CD4-positive, alpha-beta T cell treated with Interleukin-17A for 4 hours (primary cell): ENCODE measurements around the gene APOD.

Source experiments
- DNase-seq: peaks from one replicate; pipeline ENCODE4 v3.0.0-alpha.2; 2020; ENCODE audit warnings: mixed read lengths

Gene APOD

GRCh38 chr3:195584543-195584870 lies 767 bp upstream of the APOD start:
- no peak for DNase-seq

DNA sequence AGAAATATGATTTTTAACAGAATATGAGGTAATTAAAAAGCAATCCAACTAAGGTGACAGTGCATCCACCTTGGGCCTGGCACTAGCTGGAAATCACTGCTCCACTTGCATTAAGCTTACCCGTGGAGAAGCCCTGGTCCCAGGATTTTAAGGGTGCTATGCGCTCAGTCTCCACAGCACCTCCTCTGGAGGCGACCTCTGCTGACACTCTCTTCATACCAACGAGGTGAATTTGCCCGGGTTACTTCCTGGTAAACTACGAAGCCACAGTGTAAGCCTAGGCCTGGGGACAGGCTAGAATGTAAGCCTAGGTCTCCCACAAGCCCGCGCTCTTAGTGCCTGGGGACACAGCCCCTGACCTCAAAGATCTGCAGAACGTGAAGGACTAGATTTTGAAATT lies 793 bp downstream of the APOD start:
- no peak for DNase-seq

DNA sequence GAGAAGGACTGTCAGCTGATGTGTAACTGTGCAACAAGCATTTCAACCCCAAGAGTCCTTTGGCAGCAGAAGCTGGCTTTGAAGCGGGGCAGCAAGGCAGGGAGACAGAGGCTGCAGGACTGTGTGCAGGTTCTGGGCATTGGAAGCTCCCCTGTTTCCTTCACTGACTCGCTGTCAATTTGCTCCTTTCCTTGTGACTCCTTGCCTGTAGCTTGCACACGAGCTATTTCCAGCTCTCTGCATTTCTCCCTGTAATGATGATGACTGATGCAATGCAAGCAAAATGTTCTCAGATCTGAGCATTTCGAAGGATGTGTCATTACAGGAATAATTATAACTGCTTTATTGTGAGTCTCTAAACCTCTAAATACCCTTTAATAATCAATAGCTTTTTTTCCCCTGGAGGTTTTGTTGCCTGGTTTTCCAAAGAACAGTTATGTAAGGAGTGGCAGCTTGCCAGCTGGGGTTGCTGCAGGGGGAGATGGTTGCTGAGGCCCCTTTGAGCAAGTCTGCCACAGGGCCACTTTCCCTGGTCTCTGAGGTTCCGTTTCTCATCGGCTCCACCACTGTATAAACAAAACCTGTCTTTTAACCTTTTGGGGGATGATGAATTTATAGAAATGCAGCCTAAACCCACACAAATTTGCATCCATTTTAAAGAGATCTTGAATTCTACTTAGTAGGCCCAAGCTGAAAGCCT lies 2.8 kb downstream of the APOD start:
- no peak for DNase-seq

DNA sequence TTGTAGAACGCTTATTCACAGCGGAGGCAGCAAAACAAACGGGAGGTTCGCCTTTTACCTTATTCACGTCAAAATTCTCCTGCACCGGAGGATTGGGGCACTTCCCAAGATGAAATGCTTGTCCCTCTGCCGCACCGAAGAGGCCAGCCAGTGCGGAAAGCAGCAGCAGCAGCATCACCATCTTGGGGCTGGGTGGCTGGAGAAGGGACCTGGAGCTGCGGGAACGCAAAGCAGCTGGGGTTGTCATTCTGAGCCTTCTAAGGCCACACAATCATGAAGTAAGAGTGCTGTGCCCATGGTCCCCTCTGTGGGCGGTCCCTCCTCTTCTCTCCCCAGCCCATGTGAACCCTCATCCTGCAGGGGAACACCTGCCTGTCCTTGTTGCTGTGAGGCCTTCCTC lies 4.5 kb downstream of the APOD start:
- DNase-seq: no peak

DNA sequence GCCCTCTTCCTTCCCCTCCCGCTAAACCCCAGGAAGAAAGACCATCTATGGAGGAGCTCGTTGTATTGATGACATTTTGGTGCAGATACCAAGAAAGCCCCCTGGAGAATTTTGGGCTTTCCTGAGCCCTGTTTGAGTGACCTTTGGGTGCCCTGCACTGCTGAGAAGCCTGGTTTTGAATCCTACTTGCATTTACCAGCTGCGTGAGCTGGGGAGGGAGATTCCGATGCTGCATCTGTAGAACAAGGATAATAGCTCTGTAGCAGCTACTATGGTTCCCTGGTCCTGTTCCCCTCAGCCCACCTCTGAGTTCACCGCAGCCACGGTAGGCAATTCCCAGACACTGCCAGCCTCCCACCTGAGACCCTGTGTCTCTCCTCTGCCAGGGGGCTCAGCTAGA lies 5.2 kb downstream of the APOD start:
- DNase-seq: no peak

DNA sequence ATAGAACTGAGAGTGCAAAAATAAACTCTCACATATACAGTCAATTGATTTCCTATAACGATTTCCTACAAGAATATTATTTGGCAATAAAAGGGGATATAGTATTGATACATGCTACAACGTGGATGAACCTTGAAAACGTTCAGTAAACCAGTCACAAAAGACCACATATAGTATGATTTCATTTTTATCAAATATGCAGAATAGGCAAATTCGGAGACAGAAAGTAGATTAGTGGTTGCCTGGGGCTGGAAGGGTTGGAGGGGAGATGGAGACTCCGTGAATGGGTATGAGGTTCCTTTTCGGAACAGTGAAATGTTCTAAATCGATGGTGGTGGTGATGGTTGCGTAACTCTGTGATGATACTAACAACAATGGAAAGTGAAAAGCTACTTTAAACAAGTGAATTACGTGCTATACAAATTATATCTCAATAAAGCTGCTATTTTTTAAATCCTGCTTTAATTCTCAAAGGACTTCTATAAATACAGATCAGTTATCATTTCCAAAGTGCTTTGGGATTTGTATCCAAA lies 6.0 kb downstream of the APOD start:
- no peak for DNase-seq

- DNase-seq: no peak
Observed at GRCh38 chr3:195574497-195575304, 9.0 kb downstream of the APOD start.

DNA sequence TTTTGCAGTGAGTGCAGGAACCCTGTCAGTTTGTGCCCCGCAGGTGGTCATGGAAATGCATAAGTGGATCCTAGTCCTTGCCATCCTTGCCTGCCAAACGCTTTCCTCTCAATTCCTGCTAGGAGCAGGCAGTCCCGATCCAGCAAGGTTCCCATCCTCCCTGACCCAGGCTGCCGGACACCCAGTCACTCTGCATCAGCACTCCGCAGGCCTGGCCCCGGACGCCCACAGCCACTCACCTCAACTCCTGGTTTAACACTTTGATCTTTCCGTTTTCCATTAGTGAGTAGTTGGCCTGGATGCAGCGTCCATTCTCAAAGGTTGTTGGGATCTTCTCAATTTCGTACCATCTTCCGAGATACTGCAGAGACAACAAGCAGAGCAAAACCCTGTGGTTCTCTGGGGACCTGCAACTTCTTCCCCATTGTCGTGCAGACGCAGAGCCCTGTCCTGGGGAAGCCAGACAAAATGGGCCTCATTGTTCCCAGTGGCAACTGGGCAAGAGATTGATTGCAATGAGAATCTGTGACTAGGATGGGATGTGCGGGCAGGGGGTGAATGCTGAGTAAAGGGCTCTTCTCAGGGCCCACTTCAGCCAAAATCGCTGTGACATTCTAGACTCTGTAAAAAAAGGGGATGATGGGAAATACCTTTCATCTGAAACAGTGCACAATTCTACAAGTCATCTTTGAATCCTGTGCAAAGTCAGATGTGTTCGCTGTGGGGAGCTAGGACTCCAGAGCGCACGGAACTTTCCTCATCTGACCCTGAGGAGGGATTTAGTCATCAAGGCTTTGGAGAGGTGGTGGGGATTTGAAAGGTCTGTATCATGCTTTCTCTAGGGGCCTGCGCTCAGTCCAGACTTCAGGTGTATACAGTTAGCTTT lies 9.9 kb downstream of the APOD start:
- DNase-seq: no peak

DNA sequence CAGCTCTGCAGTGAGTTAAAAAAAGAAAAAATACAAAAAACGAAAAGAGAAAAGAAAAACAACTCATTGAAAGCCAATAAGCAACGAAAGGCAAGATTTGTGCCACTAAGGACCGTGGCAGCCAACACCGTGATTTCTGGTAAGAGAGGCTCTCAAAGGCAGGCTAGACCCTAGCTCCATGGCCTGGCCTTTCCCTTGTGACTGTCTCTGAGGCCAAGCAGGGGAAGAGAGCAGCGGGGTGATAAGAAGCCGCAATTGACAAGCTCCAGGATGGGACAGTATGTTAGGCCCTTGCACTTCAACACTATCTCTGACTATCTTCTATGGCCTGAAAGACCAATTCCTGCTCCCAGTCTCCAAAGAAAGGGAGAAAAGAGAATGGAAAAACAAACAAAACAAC lies 12.4 kb downstream of the APOD start:
- no peak for DNase-seq

DNA sequence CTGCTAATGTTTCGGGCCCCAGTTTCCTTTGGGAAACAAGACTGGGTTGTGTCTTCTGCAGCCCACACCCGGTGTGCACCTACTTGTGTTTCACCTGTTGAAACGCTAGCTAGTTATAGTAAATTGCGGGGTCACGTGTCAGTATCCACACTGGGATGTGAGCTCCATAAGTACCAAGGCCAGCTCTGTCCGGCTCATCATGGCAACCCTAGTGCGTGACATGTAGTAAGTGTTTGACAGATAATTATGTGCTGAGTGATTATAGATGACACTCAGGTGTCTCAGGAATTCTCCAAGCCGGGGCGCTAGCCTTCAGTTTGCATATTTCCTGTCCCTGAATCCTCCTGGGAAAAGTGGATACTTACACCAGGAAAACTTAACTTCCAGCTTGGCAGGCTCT lies 12.8 kb downstream of the APOD start:
- DNase-seq: no peak

- DNase-seq: no peak
Observed at GRCh38 chr3:195570344-195570743, 13.4 kb downstream of the APOD start.

DNA sequence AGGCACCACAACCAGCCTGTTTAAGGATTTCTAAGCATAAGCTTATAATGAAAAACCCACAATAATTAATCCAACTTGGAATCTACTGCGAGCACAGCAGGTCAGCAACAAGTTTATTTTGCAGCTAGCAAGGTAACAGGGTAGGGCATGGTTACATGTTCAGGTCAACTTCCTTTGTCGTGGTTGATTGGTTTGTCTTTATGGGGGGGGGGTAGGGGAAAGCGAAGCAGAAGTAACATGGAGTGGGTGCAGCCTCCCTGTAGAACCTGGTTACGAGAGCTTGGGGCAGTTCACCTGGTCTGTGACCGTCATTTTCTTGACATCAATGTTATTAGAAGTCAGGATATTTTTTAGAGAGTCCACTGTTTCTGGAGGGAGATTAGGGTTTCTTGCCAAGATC lies 15.1 kb downstream of the APOD start:
- DNase-seq: no peak

- no peak for DNase-seq
Observed at GRCh38 chr3:195566797-195567196, 16.9 kb downstream of the APOD start.

DNA sequence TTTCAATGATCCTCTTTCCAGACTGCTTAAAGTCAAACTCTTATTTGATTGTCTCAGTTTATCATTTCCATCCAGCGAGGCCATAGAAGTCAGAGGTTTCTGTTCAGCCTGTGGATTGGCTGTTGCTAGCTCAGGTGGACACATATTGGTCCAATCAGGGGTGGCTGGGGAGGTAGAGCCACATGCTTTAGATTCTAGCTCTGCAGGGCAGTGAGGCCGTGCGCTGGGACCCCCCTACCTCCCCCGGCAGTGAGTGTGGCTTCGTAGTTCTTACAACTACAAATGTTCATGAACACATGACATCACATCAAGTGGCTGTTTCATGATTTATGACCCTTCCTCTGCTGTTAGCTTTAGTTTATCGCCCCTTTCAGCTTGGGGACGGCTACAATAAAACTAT lies 18.0 kb downstream of the APOD start:
- DNase-seq: no peak

- no peak for DNase-seq
Observed at GRCh38 chr3:195563317-195563716, 20.4 kb downstream of the APOD start.

DNA sequence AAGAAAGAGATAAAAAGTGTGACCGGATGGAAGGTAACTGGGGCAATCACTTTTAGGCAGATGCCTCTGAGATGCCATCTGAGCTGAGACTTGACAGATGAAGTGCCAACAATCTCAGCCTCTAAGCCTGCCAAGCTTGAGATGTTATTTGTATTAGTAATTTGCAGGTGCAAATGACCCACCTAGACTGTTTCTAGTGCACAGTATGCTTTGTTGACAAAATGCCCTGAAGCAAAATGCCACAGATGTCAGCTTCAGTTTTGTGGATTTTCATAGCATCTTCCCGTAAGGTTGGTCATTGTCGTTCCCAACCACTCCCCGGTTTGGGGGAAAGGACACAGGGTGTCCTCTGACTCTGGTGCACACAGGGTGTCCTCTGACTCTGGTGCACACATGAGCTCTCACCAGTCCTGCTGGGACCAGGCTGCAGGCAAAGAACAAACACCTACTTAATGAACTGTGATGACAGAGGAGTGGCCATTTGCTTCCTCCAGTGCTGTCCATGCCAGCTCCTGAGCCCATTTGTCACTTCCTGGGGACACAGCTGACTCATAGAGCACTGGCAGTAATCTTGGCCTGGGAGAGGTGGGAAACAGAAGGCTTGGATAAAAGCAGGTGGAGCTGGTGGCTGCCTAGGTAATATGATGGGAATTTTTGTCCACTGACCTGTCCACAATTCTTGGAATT lies 23.9 kb downstream of the APOD start:
- no peak for DNase-seq

DNA sequence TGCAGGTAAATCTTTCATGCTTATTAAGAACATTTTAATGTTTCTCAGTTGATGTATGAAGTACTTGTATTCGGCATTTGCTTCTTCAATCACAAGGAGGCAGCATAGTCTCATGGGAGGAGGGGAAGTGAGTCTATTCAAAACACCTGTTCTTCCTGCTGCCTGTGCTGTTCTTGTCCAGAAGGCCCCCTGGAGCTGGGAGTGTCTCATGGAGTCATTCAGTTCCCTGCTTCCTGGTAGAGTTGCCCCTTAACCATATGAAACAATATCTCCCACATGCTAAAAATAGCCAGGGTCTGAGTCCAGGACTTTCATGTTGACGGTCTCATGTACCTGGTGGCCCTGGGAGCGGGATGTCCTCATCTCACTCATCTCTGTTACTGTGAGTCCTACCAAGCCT lies 25.1 kb downstream of the APOD start:
- peak; percentile 58 for DNase-seq

GRCh38 chr3:195557322-195557721 lies 26.4 kb downstream of the APOD start:
- no peak for DNase-seq

DNA sequence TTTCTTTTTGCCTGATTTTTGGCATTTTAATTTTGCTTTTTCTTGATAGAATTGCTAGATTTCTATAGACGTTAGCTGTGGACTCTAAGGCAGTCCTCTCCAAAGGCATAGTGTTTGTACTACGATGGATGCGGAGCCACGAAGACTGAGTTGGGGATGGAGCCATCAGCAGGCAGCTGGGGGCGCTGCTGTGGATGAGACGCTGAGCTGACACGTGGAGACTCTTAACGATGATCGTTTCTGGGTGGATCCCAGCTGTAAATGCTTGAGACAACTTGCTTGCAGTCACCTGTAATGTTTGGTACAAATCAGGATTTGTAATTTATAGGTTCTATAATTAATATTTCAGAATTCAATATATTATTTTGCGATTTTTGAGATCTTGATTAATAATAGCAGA lies 27.4 kb downstream of the APOD start:
- DNase-seq: peak; percentile 60

DNA sequence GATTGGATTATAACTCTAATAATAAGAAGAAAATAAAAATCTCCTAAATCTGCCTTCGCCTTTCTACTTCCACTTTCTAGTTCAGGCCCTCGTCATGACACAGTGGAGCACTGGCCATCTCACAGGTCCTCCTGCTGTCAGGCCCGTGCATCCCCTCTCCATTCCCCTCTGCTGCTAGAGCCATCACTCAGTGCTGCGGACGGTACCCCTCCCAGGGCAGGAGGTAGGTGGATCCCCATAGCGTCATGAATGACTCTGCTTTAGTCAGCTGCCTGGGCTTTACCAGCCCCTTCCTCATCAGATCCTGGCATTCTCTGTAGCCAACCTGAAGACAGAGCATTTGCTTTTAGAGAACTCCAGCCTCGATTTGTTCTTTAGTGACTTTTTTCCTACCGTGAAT lies 28.6 kb downstream of the APOD start:
- DNase-seq: peak; percentile 55

DNA sequence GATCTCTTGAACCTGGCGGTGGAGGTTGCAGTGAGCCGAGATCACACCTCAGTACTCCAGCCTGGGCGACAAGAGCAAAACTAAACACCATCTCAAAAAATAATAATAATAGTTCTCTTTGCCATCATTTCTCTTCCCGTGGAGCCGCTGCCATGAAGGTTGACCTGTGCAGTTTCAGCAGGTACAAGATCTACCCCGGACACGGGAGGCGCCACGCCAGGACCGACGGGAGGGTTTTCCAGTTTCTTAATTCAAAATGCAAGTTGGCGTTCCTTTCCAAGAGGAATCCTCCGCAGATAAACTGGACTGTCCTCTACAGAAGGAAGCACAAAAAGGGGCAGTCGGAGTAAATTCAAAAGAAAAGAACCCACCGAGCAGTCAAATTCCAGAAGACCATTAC lies 29.3 kb downstream of the APOD start:
- DNase-seq: no peak

GRCh38 chr3:195553268-195553667 lies 30.5 kb downstream of the APOD start:
- no peak for DNase-seq
